ENCODE results near the gene RPS18. TPM values are rescaled to one million over a fixed set of nuclear protein-coding genes. Genes with fewer than 3 reads are reported as not detected.
A peak's percentile ranks its signal among the peaks of the same experiment; 100 is the strongest.

The RPS18 gene
- polyA plus RNA-seq, 3 donors = 3,971 to 5,636 (median 5,545) TPM

- no peak overlapping the region for H3K27ac ChIP-seq (ENCODE audit: low read depth, low read length)
- WGBS, 3 donors = 89 to 93% (median 91%) methylated on average over 22 of the region's 22 CpGs
Observed at GRCh38 chr6:33286946-33287914, 15.4 kb downstream of the RPS18 start.

- WGBS, 3 donors = 7 to 11% (median 10%) methylated on average over 21 of the region's 21 CpGs
- no peak overlapping the region for H3K27ac ChIP-seq (ENCODE audit: low read depth, low read length)
Observed at GRCh38 chr6:33288141-33288920, 16.5 kb downstream of the RPS18 start.

GRCh38 chr6:33288921-33289783, 17.3 kb downstream of the RPS18 start, which contains the start of the genes PFDN6 and WDR46:
Gene PFDN6 (plus strand): TSS chr6:33289601. CDS start chr6:33289857, 256 bp downstream.
Gene WDR46 (minus strand): TSS chr6:33289239. CDS start chr6:33289170, 69 bp downstream.
- no peak within 1 kb of the TSS for H3K27ac ChIP-seq (ENCODE audit: low read depth, low read length)
- WGBS, 3 donors = 0 to 1% (median 0%) methylated on average over 43 of the region's 43 CpGs

GRCh38 chr6:33289784-33290315, 18.0 kb downstream of the RPS18 start:
- 2 to 5% (median 4%) methylated on average over 14 of the region's 14 CpGs for WGBS, 3 donors
- no peak overlapping the region for H3K27ac ChIP-seq (ENCODE audit: low read depth, low read length)

- no peak overlapping the region for H3K27ac ChIP-seq (ENCODE audit: low read depth, low read length)
- 65 to 71% (median 71%) methylated on average over 7 of the region's 7 CpGs for WGBS, 3 donors
Observed at GRCh38 chr6:33290459-33290858, 18.6 kb downstream of the RPS18 start.

- 83 to 87% (median 83%) methylated on average over 16 of the region's 16 CpGs for WGBS, 3 donors
- no peak overlapping the region for H3K27ac ChIP-seq (ENCODE audit: low read depth, low read length)
Observed at GRCh38 chr6:33292996-33293682, 21.3 kb downstream of the RPS18 start.

- H3K27ac ChIP-seq (ENCODE audit: low read depth, low read length) = no peak overlapping the region
- 54 to 71% (median 68%) methylated on average over 10 of the region's 10 CpGs for WGBS, 3 donors
Observed at GRCh38 chr6:33294086-33294823, 22.4 kb downstream of the RPS18 start.

- H3K27ac ChIP-seq (ENCODE audit: low read depth, low read length) = no peak overlapping the region
- WGBS, 3 donors = 86 to 90% (median 86%) methylated on average over 12 to 15 of the region's 15 CpGs
Observed at GRCh38 chr6:33295621-33296369, 23.9 kb downstream of the RPS18 start.

- no peak overlapping the region for H3K27ac ChIP-seq (ENCODE audit: low read depth, low read length)
- WGBS, 3 donors = 65 to 72% (median 68%) methylated on average over 12 of the region's 12 CpGs
Observed at GRCh38 chr6:33296797-33297405, 25.0 kb downstream of the RPS18 start.

GRCh38 chr6:33297406-33297955, 25.6 kb downstream of the RPS18 start:
- no peak overlapping the region for H3K27ac ChIP-seq (ENCODE audit: low read depth, low read length)
- WGBS, 3 donors = 6 to 15% (median 11%) methylated on average over 15 to 16 of the region's 16 CpGs

- 0 to 1% (median 1%) methylated on average over 37 to 42 of the region's 42 CpGs for WGBS, 3 donors
- peak overlapping the region; percentile 92 for H3K27ac ChIP-seq (ENCODE audit: low read depth, low read length)
Observed at GRCh38 chr6:33297956-33298772, 26.3 kb downstream of the RPS18 start.

GRCh38 chr6:33298773-33299236, 26.9 kb downstream of the RPS18 start, which contains the start of gene RGL2:
Gene RGL2 (minus strand): TSS chr6:33298942. CDS start chr6:33298610, 332 bp downstream.
- H3K27ac ChIP-seq (ENCODE audit: low read depth, low read length) = peak within 1 kb of the TSS; percentile 92

GRCh38 chr6:33299237-33299944, 27.5 kb downstream of the RPS18 start:
- WGBS, 3 donors = 0% methylated on average over 54 of the region's 54 CpGs
- H3K27ac ChIP-seq (ENCODE audit: low read depth, low read length) = peak overlapping the region; percentile 92

More at GRCh38 chr6:33298773-33299236, 26.9 kb downstream of the RPS18 start, which contains the start of gene RGL2:
- 0% methylated on average over 29 to 34 of the region's 34 CpGs for WGBS, 3 donors

GRCh38 chr6:33301877-33302276, 30.0 kb downstream of the RPS18 start:
- H3K27ac ChIP-seq (ENCODE audit: low read depth, low read length) = no peak overlapping the region
- 84 to 92% (median 92%) methylated on average over 3 of the region's 3 CpGs for WGBS, 3 donors

Data from adipose tissue (tissue), 3 donors.